GM19193 (cell line): ENCODE measurements around the gene DAO.

Source experiments
- POLR2A ChIP-seq: IDR thresholded peaks from 4 replicates; pipeline ENCODE4 v1.6.1; 2011; ENCODE audit not compliant: insufficient read depth, insufficient read length; ENCODE audit errors: extremely low read depth

Gene DAO

GRCh38 chr12:108843187-108843586 lies 36.7 kb upstream of the DAO start:
- TF ChIP-seq POLR2A = no peak

- TF ChIP-seq POLR2A = no peak
Measured at GRCh38 chr12:108845696-108846095, 34.2 kb upstream of the DAO start.

GRCh38 chr12:108846290-108846701 lies 33.6 kb upstream of the DAO start:
- no peak for TF ChIP-seq POLR2A

DNA sequence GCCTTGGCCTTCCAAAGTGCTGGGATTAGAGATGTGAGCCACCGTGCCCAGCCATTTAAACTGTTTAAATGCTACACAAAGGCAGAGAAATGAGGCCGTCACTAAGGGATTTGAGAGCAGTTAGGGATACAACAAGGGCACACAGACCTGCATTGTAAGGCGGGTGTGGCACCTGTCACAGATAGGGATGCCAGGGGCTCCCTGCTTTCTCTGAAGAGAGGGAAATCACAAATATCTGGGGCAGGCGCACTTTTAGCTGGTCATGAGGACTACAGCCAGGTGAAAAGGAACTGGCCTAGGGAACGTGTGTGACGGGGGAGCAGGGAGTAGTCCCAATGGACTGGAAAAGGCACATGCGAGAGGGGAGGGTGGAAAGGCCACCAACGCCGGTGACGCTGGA lies 32.2 kb upstream of the DAO start:
- no peak for TF ChIP-seq POLR2A

DNA sequence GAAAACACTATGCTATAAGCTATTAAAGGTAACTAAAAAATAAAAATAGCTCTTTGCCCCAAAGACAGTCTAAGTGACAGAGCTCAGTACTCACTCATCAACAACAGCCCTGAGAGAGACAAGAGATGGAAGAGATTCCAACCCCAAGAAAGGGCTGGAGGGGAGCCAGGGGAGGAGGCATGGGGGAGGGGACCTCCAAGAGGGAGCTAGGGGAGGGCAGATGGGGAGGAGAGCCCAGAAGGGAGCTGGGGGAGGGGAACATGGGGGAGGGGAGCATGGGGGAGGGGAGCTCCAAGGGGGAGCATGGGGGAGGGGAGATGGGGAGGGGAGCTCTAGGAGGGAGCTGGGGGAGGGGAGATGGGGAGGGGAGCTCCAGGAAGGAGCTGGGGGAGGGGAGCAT lies 30.2 kb upstream of the DAO start:
- TF ChIP-seq POLR2A = no peak

DNA sequence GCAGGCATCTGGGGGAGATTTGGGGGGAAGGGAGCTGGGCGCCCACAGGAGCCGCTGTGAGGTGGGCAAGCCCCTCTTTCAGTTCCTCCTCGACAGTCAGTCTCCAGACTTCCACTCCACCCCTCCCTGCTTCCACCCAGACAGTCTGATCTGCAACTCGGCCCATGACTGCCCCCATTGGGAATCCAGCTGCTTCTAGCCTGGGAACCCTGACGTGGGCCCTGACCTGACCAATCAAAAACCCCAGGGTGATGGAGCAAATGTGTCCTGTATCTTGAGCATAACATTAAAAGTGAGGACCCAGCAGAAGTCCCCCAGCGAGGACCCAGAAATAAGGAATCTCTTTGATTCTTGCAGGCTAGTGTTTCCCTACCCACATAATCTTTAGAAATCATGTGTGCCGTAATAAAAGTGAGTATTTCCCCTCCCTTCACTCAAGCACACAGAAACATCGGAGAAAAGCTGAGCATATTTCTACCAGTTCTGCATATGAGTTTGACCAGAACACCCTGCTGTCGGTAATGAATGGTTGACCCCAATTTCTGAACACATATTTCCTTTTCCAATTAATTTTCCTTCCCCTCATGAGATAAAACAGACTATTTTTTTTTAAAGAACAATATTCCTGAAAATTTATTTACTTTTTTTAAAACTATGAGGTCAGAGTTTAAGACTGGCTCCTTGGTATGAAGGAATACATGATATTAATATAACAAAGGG lies 28.9 kb upstream of the DAO start:
- no peak for TF ChIP-seq POLR2A

- TF ChIP-seq POLR2A = no peak
Measured at GRCh38 chr12:108852674-108853309, 27.1 kb upstream of the DAO start.

DNA sequence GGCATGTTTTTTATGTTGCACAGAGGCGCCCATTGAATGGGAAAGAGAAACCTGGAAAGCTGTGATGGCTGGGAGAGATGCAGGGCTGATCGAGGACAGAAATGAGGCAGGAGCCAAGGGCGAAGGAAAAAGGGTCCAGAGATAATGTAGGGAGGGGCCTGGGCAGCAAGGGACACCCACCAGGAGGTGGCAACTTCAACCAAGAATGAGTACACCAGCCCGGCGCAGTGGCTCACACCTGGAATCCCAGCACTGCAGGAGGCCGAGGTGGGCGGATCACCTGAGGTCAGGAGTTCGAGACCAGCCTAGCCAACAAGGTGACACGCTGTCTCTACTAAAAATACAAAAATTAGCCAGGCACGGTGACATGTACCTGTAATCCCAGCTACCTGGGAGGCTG lies 26.5 kb upstream of the DAO start:
- no peak for TF ChIP-seq POLR2A

DNA sequence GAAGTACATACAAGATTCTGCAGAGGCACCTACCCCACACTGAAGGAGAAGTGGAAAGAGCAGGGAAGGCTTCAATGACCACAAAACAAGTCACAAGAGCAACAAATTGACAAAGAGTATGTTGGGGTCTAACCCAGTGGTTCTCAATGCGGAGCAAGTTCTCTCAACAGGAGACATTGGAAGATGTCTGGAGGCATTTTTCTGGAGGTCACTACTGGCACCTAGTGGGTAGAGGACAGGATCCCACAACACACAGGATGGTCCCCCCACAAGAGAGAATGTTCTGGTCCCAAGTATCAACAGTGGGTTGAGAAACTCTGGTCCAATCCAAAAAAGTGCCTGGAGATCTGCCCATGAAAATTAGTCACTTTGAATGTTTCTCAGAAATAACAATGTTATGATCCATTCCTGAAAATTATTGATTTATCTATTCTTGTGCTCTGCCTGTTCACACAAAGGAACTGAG lies 25.9 kb upstream of the DAO start:
- TF ChIP-seq POLR2A = no peak

- no peak for TF ChIP-seq POLR2A
Measured at GRCh38 chr12:108854451-108855283, 25.2 kb upstream of the DAO start.

GRCh38 chr12:108855284-108856169 lies 24.4 kb upstream of the DAO start:
- TF ChIP-seq POLR2A = no peak

GRCh38 chr12:108856170-108856427 lies 23.8 kb upstream of the DAO start:
- TF ChIP-seq POLR2A = no peak

DNA sequence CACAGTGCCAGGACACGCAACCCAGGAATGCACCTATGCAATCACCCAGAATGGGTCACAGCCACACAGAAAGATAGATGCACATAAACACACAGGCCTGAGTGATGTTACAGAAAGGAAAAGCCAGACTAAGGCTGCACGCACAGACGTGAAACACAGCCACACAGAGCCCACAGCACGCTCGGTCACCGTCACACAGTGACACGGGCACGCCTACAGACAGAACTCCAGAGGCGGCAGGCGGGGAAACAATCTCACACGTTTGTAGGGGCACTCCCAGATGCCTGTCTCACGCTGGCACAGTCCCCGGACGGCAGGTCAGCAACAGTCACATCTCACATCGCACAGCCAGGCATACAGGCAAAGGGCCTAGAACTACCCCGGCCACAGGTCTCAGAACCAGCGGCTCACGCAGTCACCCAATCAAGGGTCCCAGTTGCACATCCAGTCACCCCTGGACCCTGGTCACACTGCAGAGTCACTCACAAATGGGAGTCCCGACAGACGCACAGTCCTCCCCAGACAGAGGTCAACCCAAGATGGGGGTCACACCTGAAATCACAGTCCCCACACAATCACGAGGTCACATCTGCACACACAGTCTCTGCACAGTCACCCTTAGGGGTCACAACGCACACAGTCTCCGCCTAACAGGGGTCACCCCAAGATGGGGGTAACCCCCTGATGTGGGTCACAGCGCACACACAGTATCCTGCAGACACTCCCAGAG lies 23.3 kb upstream of the DAO start:
- TF ChIP-seq POLR2A = peak; percentile 48

GRCh38 chr12:108857158-108857407 lies 22.8 kb upstream of the DAO start:
- TF ChIP-seq POLR2A = no peak
